ENCODE results near the gene HDAC11. TPM values are rescaled to one million over a fixed set of nuclear protein-coding genes. Genes with fewer than 3 reads are reported as not detected.

HDAC11 gene
- total RNA-seq, 1 experiment from 2014 or later = 7.0 TPM

DNA sequence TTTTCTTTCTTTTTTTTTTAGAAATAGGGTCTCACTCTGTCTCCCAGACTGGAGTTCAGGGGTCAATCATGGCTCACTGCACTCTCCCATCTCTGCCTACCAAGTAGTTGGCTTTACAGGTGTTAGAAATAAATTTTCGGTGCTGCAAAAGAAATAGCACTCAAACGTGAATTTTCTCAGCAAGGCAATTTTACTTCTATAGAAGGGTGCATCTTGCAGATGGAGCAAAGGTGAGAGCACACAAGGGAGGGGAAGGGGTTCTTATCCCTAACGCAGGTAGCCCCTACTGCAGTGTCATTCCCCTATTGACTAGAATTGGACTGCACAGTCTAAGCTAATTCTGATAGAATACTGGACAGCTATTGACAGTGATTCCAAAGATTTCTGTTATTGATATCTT, 62.0 kb downstream of the HDAC11 start:
- no peak overlapping the region for H4K8ac ChIP-seq (replicated peaks; ENCODE audit: insufficient read length, low read depth, low read length)
- H4K20me1 ChIP-seq (ENCODE audit: control insufficient read depth, insufficient read depth, insufficient read length) = no peaks in the 10 kb centered on the region
- Mint-ChIP-seq H3K27me3 (ENCODE audit: low read depth) (peaks cover 18% of the 10 kb centered on the region), H3K27ac (no peak overlapping the region), H3K4me1 (peaks cover 6 to 24% of the 10 kb centered on the region in 2 experiments), H3K9me3 (peaks cover 0 to 6% of the 10 kb centered on the region in 2 experiments; a peak in 3 of 5 replicates), H3K36me3 (ENCODE audit: insufficient read depth in 1 of 3, low read depth in 3 of 3) (peaks cover 0 to 2% (median 0%) of the 10 kb centered on the region in 3 experiments; a peak in 2 of 7 replicates), H3K4me3 (no peak overlapping the region)
- H3K9me3 ChIP-seq (ENCODE audit: control insufficient read depth, low read depth, low read length) = no peaks in the 10 kb centered on the region
- peaks cover 2% of the 10 kb centered on the region; the same call in 1 of the 2 replicates for H3K4me1 ChIP-seq (ENCODE audit: insufficient read depth, low read length)
- no peak overlapping the region for H3K23ac ChIP-seq (ENCODE audit: insufficient read length, low read depth, low read length)
- H4K5ac ChIP-seq (ENCODE audit: insufficient read length, low read depth, low read length) = no peak overlapping the region
- TF ChIP-seq, protein P1, sequence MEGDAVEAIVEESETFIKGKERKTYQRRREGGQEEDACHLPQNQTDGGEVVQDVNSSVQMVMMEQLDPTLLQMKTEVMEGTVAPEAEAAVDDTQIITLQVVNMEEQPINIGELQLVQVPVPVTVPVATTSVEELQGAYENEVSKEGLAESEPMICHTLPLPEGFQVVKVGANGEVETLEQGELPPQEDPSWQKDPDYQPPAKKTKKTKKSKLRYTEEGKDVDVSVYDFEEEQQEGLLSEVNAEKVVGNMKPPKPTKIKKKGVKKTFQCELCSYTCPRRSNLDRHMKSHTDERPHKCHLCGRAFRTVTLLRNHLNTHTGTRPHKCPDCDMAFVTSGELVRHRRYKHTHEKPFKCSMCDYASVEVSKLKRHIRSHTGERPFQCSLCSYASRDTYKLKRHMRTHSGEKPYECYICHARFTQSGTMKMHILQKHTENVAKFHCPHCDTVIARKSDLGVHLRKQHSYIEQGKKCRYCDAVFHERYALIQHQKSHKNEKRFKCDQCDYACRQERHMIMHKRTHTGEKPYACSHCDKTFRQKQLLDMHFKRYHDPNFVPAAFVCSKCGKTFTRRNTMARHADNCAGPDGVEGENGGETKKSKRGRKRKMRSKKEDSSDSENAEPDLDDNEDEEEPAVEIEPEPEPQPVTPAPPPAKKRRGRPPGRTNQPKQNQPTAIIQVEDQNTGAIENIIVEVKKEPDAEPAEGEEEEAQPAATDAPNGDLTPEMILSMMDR (conservative IDR thresholded peaks at IDR 0.05) = no peak
- H2BK12ac ChIP-seq (ENCODE audit: insufficient read length, low read depth, low read length) = no peak overlapping the region
- H3K18ac ChIP-seq (ENCODE audit: insufficient read length, low read depth, low read length) = no peak overlapping the region
- H2AFZ ChIP-seq (ENCODE audit: low read length) = no peak overlapping the region
- H2BK15ac ChIP-seq (ENCODE audit: low read depth, low read length) = no peak overlapping the region
- no peak overlapping the region for H3K4me2 ChIP-seq (ENCODE audit: insufficient read depth, insufficient read length, low read length)
- no peak overlapping the region for H4K91ac ChIP-seq (ENCODE audit: insufficient read length, low read depth, low read length)
- no peak for DNase-seq
- H3K23me2 ChIP-seq (ENCODE audit: insufficient read length, low read depth, low read length, poor library complexity, severe bottlenecking) = no peaks in the 10 kb centered on the region
- H3K79me2 ChIP-seq (ENCODE audit: insufficient read depth, low read length) = no peaks in the 10 kb centered on the region
- H3T11ph ChIP-seq (ENCODE audit: low read length) = no peak overlapping the region
- no peak overlapping the region for H2BK5ac ChIP-seq (ENCODE audit: insufficient read length, low read length)
- H3K79me1 ChIP-seq (ENCODE audit: insufficient read depth, low read depth, low read length, poor library complexity, severe bottlenecking) = no peaks in the 10 kb centered on the region
- H3K14ac ChIP-seq (ENCODE audit: insufficient read depth, low read length) = no peak overlapping the region
- no peak overlapping the region for H3K56ac ChIP-seq (ENCODE audit: insufficient read length, low read depth, low read length)
- H2BK120ac ChIP-seq (ENCODE audit: low read depth, low read length, poor library complexity, severe bottlenecking) = no peak overlapping the region
- no peak overlapping the region for H3K4ac ChIP-seq (ENCODE audit: low read depth, low read length)
- no peak overlapping the region for H3K27ac ChIP-seq (ENCODE audit: insufficient read length, low read depth, low read length)
- H2AK5ac ChIP-seq (ENCODE audit: insufficient read length, low read length) = no peak overlapping the region
- no peak overlapping the region for H2BK20ac ChIP-seq (ENCODE audit: low read depth, low read length, poor library complexity, severe bottlenecking)
- WGBS (ENCODE audit: extremely low coverage, insufficient read length, low lambda C conversion rate) = no CpG with 5 or more reads among the region's 3 CpGs
- no peaks in the 10 kb centered on the region for H3K27me3 ChIP-seq (ENCODE audit: insufficient read depth, low read length)
- no peak overlapping the region for H3K9ac ChIP-seq (ENCODE audit: extremely low read depth, insufficient read length, low read length)

Measured in H9 (cell line).